ENCODE data around the gene ARFIP2. TPM values are rescaled to one million over a fixed set of nuclear protein-coding genes. Genes with fewer than 3 reads are reported as not detected.

The ARFIP2 gene
- total and polyA plus RNA-seq, 2 of the 8 experiments (the other 6 are each of a cell fraction or from before 2014, with no cell fraction given) = 48.3 to 48.7 TPM

DNA sequence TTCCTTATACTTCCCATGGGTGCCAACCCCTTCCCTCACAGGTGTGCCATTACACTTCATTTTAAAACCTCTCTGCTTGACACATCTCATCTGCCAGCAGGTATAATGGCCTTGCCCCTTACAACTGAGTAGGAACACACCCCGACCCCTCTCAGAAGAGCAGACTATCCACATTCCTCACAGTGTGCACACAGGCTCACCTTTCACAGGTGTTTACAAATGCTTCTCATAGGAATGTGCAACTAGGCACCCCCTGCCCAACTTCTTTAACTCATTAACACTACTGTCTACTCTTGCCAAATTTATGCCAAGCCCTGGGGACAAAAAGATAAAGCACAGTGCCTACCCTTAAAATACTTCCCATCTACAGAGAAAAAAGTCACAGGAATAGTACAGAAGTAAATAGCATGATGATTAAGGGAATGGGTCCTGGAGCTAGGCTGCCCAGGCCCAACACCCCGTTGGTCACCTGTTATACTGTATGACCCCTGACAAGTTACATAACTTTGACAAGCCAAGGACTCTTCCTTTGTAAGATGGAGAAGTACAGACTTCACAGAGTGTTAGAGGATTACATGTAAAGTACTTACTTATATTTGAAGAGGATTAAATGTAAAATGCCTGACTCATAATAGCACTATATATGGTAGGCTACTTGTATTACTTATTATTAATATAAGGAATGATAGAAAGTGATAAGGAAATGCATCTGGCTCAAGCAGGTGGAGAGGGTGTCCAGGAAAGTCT is 22.6 kb downstream of the ARFIP2 start:
- 77% methylated on average over 2 of the region's 2 CpGs; no CpG with 5 or more reads in 1 of the 2 experiments for WGBS, 2 experiments (ENCODE audit: extremely low coverage in 1 of 2, insufficient coverage in 1 of 2, insufficient read length in 1 of 2, insufficient replicate concordance in 2 of 2, low coverage in 1 of 2, low lambda C conversion rate in 2 of 2, missing lambda C conversion rate in 1 of 2)
- Histone ChIP-seq H4K5ac (ENCODE audit: insufficient read length, low read depth, low read length) (no peak overlapping the region), H3K9ac (replicated peaks in 1 of 4; ENCODE audit: extremely low read depth in 1 of 4, low read depth in 3 of 4, low read length in 3 of 4) (no peak overlapping the region), H3K36me3 (ENCODE audit: control insufficient read depth in 2 of 4, insufficient read depth in 4 of 4, low read length in 3 of 4) (peaks cover 0 to 12% (median 3%) of the 10 kb centered on the region in 4 experiments; a peak in 2 of 8 replicates), H2AK5ac (ENCODE audit: low read depth, low read length) (no peak overlapping the region), H4K91ac (replicated peaks; ENCODE audit: insufficient read length, low read length) (no peak overlapping the region), H3K4me2 (ENCODE audit: insufficient read depth in 1 of 2, low read depth in 2 of 2, low read length in 2 of 2) (no peak overlapping the region), H3K18ac (ENCODE audit: extremely low read depth, low read length) (no peak overlapping the region), H3K27ac (ENCODE audit: low read depth, low read length) (no peak overlapping the region), H3K4me3 (ENCODE audit: extremely low read depth in 1 of 4, insufficient read depth in 2 of 4, low read depth in 3 of 4, low read length in 4 of 4) (no peak overlapping the region), H3K9me3 (ENCODE audit: insufficient read depth in 2 of 2, low read depth in 1 of 2, low read length in 1 of 2) (no peaks in the 10 kb centered on the region), H3K79me2 (ENCODE audit: control insufficient read depth in 1 of 2, insufficient read depth in 2 of 2, low read length in 2 of 2) (no peaks in the 10 kb centered on the region), H2BK12ac (ENCODE audit: low read depth, low read length) (no peak overlapping the region), H2BK15ac (ENCODE audit: low read length) (no peak overlapping the region), H3K23ac (ENCODE audit: insufficient read length) (no peak overlapping the region), H2BK20ac (ENCODE audit: low read length) (no peak overlapping the region), H4K8ac (ENCODE audit: extremely low read depth, insufficient read depth, low read length) (no peak overlapping the region), H2AFZ (ENCODE audit: low read length) (no peak overlapping the region), H2BK120ac (replicated peaks; ENCODE audit: low read depth, low read length) (no peak overlapping the region), H3K14ac (ENCODE audit: insufficient read length) (no peak overlapping the region), H3K23me2 (ENCODE audit: low read depth, low read length) (no peaks in the 10 kb centered on the region; the same call in 1 of the 2 replicates), H2BK5ac (ENCODE audit: low read depth, low read length) (no peak overlapping the region), H3K27me3 (replicated peaks in 1 of 4; ENCODE audit: control insufficient read depth in 3 of 4, extremely low read depth in 1 of 4, insufficient read depth in 3 of 4, low read length in 3 of 4) (no peaks in the 10 kb centered on the region), H3K4me1 (replicated peaks in 1 of 4; ENCODE audit: control insufficient read depth in 3 of 4, insufficient read depth in 4 of 4, low read length in 3 of 4) (no peaks in the 10 kb centered on the region), H4K20me1 (replicated peaks in 1 of 2; ENCODE audit: control insufficient read depth in 1 of 2, insufficient read depth in 2 of 2, low read length in 2 of 2) (no peaks in the 10 kb centered on the region), H3K79me1 (ENCODE audit: low read depth, low read length) (no peaks in the 10 kb centered on the region; the same call in 1 of the 2 replicates), H3K4ac (replicated peaks; ENCODE audit: insufficient read length, low read depth, low read length) (no peak overlapping the region), H3K56ac (replicated peaks; ENCODE audit: insufficient read length, low read depth, low read length) (no peak overlapping the region)
- DNase-seq (ENCODE audit: low read depth in 1 of 2, low spot score in 2 of 2) = no peak
- ChIA-PET CTCF (ENCODE audit: partially characterized antibody) (interaction anchor here (1.7 to 6.5 kb wide), 2 partner anchors 14 to 80 kb away, joined by 8 to 83 read pairs; partner anchors contain the start of gene HPX), POLR2A (ENCODE audit: partially characterized antibody) (interaction anchor here (1.1 kb wide), 1 partner anchor 15 kb away, joined by 3 read pairs; no protein-coding TSS in a partner anchor)
- no peak for FAIRE-seq
- TF ChIP-seq CREB1 (IDR thresholded peaks at IDR 0.05) (no peak), CTBP2 (IDR thresholded peaks at IDR 0.05; ENCODE audit: borderline replicate concordance, insufficient read depth, insufficient read length, low read length) (no peak), EP300 (IDR thresholded peaks at IDR 0.05; ENCODE audit: borderline replicate concordance in 1 of 2, low read depth in 2 of 2, low read length in 2 of 2) (no peak), PHF8 (conservative IDR thresholded peaks at IDR 0.05; ENCODE audit: low read depth, low read length) (no peak), EGR1 (IDR thresholded peaks at IDR 0.05; ENCODE audit: borderline replicate concordance, low read depth, low read length) (no peak), BCL11A (IDR thresholded peaks at IDR 0.05; ENCODE audit: low read depth in 2 of 2, low read length in 2 of 2) (no peak), CHD1 (IDR thresholded peaks at IDR 0.05; ENCODE audit: low read depth, low read length) (no peak), RNF2 (IDR thresholded peaks at IDR 0.05; ENCODE audit: borderline replicate concordance, low read depth, low read length, missing control alignments, poor library complexity, severe bottlenecking) (no peak), KDM5A (IDR thresholded peaks at IDR 0.05; ENCODE audit: low read length) (no peak), POU5F1 (IDR thresholded peaks at IDR 0.05; ENCODE audit: low read depth, low read length) (no peak)
- TF ChIP-seq, protein P1, sequence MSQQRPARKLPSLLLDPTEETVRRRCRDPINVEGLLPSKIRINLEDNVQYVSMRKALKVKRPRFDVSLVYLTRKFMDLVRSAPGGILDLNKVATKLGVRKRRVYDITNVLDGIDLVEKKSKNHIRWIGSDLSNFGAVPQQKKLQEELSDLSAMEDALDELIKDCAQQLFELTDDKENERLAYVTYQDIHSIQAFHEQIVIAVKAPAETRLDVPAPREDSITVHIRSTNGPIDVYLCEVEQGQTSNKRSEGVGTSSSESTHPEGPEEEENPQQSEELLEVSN (IDR thresholded peaks at IDR 0.05) = no peak
